H1 (cell line): ENCODE measurements around the gene SHISAL1. TPM values are rescaled to one million over a fixed set of nuclear protein-coding genes. Genes with fewer than 3 reads are reported as not detected.
"Not testable (repeated sequence)": the region's sequence is repeated elsewhere in the genome, so short reads cannot be mapped to it uniquely, and the experiment has no call there.

Experiments
- CTCF ChIA-PET: fragments of 300-600 bp; sonication (Branson Sonifier 250); formaldehyde crosslinking; loops from one replicate; lab custom pipeline; 2021; ENCODE audit not compliant: partially characterized antibody; lab: Charles Lee
- POLR2A ChIA-PET: fragments of 300-600 bp; sonication (Branson Sonifier 250); formaldehyde crosslinking; loops from one replicate; lab custom pipeline; 2021; ENCODE audit warnings: inconsistent platforms; ENCODE audit not compliant: partially characterized antibody; lab: Charles Lee
- DNase-seq, 2 experiments: peaks; one replicate each; pipeline versions ENCODE4 v3.0.0 to v3.0.0-alpha.2; 2010 to 2022; ENCODE audit warnings: low spot score in 2 of 2, low read depth in 1 of 2, mixed read lengths in 1 of 2
- FAIRE-seq: peaks from 2 replicates; lab custom pipeline; 2011; peaks lifted over from hg19 to GRCh38; lab: Jason Lieb, UNC
- H2AFZ ChIP-seq: 2 replicates; pipeline ENCODE4 v1.8.1; 2012; ENCODE audit warnings: low read length, inconsistent platforms
- H2AK5ac ChIP-seq: 2 replicates; pipeline ENCODE4 v1.6.1; 2013; ENCODE audit warnings: low read depth, low read length
- H2BK120ac ChIP-seq: replicated peaks from 2 replicates; pipeline ENCODE3; 2013; ENCODE audit warnings: low read depth, low read length, inconsistent platforms
- H2BK12ac ChIP-seq: 2 replicates; pipeline ENCODE4 v1.6.1; 2013; ENCODE audit warnings: low read depth, low read length
- H2BK15ac ChIP-seq: 2 replicates; pipeline ENCODE4 v1.6.1; 2013; ENCODE audit warnings: low read length
- H2BK20ac ChIP-seq: 2 replicates; pipeline ENCODE4 v1.6.1; 2013; ENCODE audit warnings: low read length
- H2BK5ac ChIP-seq: 2 replicates; pipeline ENCODE4 v1.6.1; 2013; ENCODE audit warnings: low read depth, low read length
- H3K14ac ChIP-seq: 2 replicates; pipeline ENCODE4 v1.6.1; 2013; ENCODE audit warnings: inconsistent platforms; ENCODE audit not compliant: insufficient read length
- H3K18ac ChIP-seq: 2 replicates; pipeline ENCODE4 v1.6.1; 2013; ENCODE audit warnings: low read length; ENCODE audit errors: extremely low read depth
- H3K23ac ChIP-seq: 2 replicates; pipeline ENCODE4 v1.6.1; 2013; ENCODE audit warnings: inconsistent platforms; ENCODE audit not compliant: insufficient read length
- H3K23me2 ChIP-seq: 2 replicates; pipeline ENCODE4 v1.6.1; 2013; ENCODE audit warnings: low read depth, low read length
- H3K27ac ChIP-seq: 2 replicates; pipeline ENCODE4 v1.6.1; 2011; ENCODE audit warnings: low read depth, low read length, inconsistent platforms
- H3K27me3 ChIP-seq, 4 experiments: replicated peaks in 1 of 4; 1 replicate in 1 of 4; 2 replicates in 3 of 4; pipeline versions ENCODE4 v1.6.1 to v1.8.1; 2011 to 2013; ENCODE audit warnings: low read length in 3 of 4, mild to moderate bottlenecking in 3 of 4, inconsistent platforms in 2 of 4, mixed read lengths in 2 of 4, moderate library complexity in 1 of 4; ENCODE audit not compliant: control insufficient read depth in 3 of 4, insufficient read depth in 3 of 4; ENCODE audit errors: extremely low read depth in 1 of 4
- H3K36me3 ChIP-seq, 4 experiments: 2 replicates each; pipeline versions ENCODE4 v1.6.1 to v1.8.1; 2011 to 2013; ENCODE audit warnings: mild to moderate bottlenecking in 4 of 4, low read length in 3 of 4, moderate library complexity in 2 of 4, control low read depth in 1 of 4, inconsistent platforms in 1 of 4; ENCODE audit not compliant: insufficient read depth in 4 of 4, control insufficient read depth in 2 of 4
- H3K4ac ChIP-seq: replicated peaks from 2 replicates; pipeline ENCODE3; 2013; ENCODE audit warnings: low read length, low read depth, mixed read lengths, inconsistent platforms; ENCODE audit not compliant: insufficient read length
- H3K4me1 ChIP-seq, 4 experiments: replicated peaks in 1 of 4; 1 replicate in 1 of 4; 2 replicates in 3 of 4; pipeline versions ENCODE4 v1.6.1 to v1.8.1; 2011 to 2013; ENCODE audit warnings: low read length in 3 of 4, inconsistent platforms in 2 of 4, mixed read lengths in 1 of 4; ENCODE audit not compliant: insufficient read depth in 4 of 4, control insufficient read depth in 3 of 4
- H3K4me2 ChIP-seq, 2 experiments: 2 replicates each; pipeline versions ENCODE4 v1.6.1 to v1.8.1; 2011 to 2013; ENCODE audit warnings: low read depth in 2 of 2, low read length in 2 of 2, control low read depth in 1 of 2, inconsistent platforms in 1 of 2, mild to moderate bottlenecking in 1 of 2; ENCODE audit not compliant: insufficient read depth in 1 of 2
- H3K4me3 ChIP-seq, 4 experiments: fragments of 200-600, 300-600 bp in 1 of 4; sonication (generic), shearing (Covaris generic), sonication (Bioruptor Twin) in 1 of 4; 2 replicates each; pipeline versions ENCODE4 v1.5.1 to v1.8.1; 2011 to 2016; ENCODE audit warnings: low read length in 4 of 4, low read depth in 3 of 4, control low read depth in 2 of 4, inconsistent platforms in 2 of 4, mild to moderate bottlenecking in 2 of 4, mixed read lengths in 1 of 4, moderate library complexity in 1 of 4; ENCODE audit not compliant: insufficient read depth in 2 of 4; ENCODE audit errors: extremely low read depth in 1 of 4
- H3K56ac ChIP-seq: replicated peaks from 2 replicates; pipeline ENCODE3; 2013; ENCODE audit warnings: low read depth, mild to moderate bottlenecking, mixed read lengths, low read length, inconsistent platforms; ENCODE audit not compliant: insufficient read length
- H3K79me1 ChIP-seq: 2 replicates; pipeline ENCODE4 v1.6.1; 2013; ENCODE audit warnings: low read depth, low read length, control low read depth
- H3K79me2 ChIP-seq, 2 experiments: 2 replicates each; pipeline versions ENCODE4 v1.6.1 to v1.8.1; 2012 to 2013; ENCODE audit warnings: low read length in 2 of 2, mild to moderate bottlenecking in 2 of 2, inconsistent platforms in 1 of 2; ENCODE audit not compliant: insufficient read depth in 2 of 2, control insufficient read depth in 1 of 2
- H3K9ac ChIP-seq, 4 experiments: replicated peaks in 1 of 4; 1 replicate in 1 of 4; 2 replicates in 3 of 4; pipeline versions ENCODE4 v1.6.1 to v1.8.1; 2011 to 2013; ENCODE audit warnings: low read depth in 3 of 4, low read length in 3 of 4, control low read depth in 2 of 4, mild to moderate bottlenecking in 2 of 4, moderate library complexity in 2 of 4, inconsistent platforms in 1 of 4; ENCODE audit errors: extremely low read depth in 1 of 4
- H3K9me3 ChIP-seq, 2 experiments: 2 replicates each; pipeline versions ENCODE4 v1.6.1 to v1.8.1; 2012 to 2013; ENCODE audit warnings: mild to moderate bottlenecking in 2 of 2, moderate library complexity in 2 of 2, control low read depth in 1 of 2, inconsistent platforms in 1 of 2, low read depth in 1 of 2, low read length in 1 of 2, mixed read lengths in 1 of 2; ENCODE audit not compliant: insufficient read depth in 2 of 2
- H4K20me1 ChIP-seq, 2 experiments: replicated peaks in 1 of 2; 2 replicates each; pipeline versions ENCODE3 to v1.8.1; 2011 to 2013; ENCODE audit warnings: inconsistent platforms in 2 of 2, low read length in 2 of 2, mild to moderate bottlenecking in 1 of 2; ENCODE audit not compliant: insufficient read depth in 2 of 2, control insufficient read depth in 1 of 2
- H4K5ac ChIP-seq: 2 replicates; pipeline ENCODE4 v1.6.1; 2013; ENCODE audit warnings: low read length, low read depth, mixed read lengths, inconsistent platforms; ENCODE audit not compliant: insufficient read length
- H4K8ac ChIP-seq: 2 replicates; pipeline ENCODE4 v1.8.0; 2013; ENCODE audit warnings: mild to moderate bottlenecking, moderate library complexity, low read length, inconsistent platforms; ENCODE audit not compliant: insufficient read depth; ENCODE audit errors: extremely low read depth
- H4K91ac ChIP-seq: replicated peaks from 2 replicates; pipeline ENCODE3; 2013; ENCODE audit warnings: low read length, mixed read lengths, inconsistent platforms; ENCODE audit not compliant: insufficient read length
- WGBS, 2 experiments: shearing (Covaris generic) in 1 of 2; methylation state at CpG; one replicate each; pipeline versions ENCODE4 v1.1.6 to v1.1.7; 2013 to 2015; ENCODE audit warnings: low lambda C conversion rate in 2 of 2, mixed read lengths in 2 of 2, inconsistent platforms in 1 of 2, low coverage in 1 of 2, missing lambda C conversion rate in 1 of 2; ENCODE audit not compliant: insufficient replicate concordance in 2 of 2, insufficient coverage in 1 of 2, insufficient read length in 1 of 2; ENCODE audit errors: extremely low coverage in 1 of 2, missing lambda C conversion rate in 1 of 2; 5-methylcytosine and 5-hydroxymethylcytosine counted together
- polyA plus RNA-seq, 7 experiments: library from polyadenylated mRNA; depleted of rRNA in 3 of 7; stranded (reverse) in 5 of 7; unstranded in 2 of 7; fragments of >200 nt in 5 of 7; fragments of 200-250 nt in 2 of 7; gene quantifications; 1 replicate in 5 of 7; 2 replicates in 1 of 7; 4 replicates in 1 of 7; pipeline versions ENCODE4 v1.2.1 to v1.2.3, GENCODE V29; 2011 to 2013; ENCODE audit warnings: missing spikeins in 2 of 7, mixed read lengths in 2 of 7
- total RNA-seq: library from RNA; stranded (reverse); fragmentation: NEBNext Ultra II Directional; extraction: Animal tissue kit (Norgen Biotek cat#: 25700); gene quantifications from 2 replicates; pipeline ENCODE4 v1.2.1, GENCODE V29; 2021

The SHISAL1 gene
- total and polyA plus RNA-seq, 2 of the 8 experiments (the other 6 are each of a cell fraction or from before 2014, with no cell fraction given) = 3.7 to 5.8 TPM

DNA sequence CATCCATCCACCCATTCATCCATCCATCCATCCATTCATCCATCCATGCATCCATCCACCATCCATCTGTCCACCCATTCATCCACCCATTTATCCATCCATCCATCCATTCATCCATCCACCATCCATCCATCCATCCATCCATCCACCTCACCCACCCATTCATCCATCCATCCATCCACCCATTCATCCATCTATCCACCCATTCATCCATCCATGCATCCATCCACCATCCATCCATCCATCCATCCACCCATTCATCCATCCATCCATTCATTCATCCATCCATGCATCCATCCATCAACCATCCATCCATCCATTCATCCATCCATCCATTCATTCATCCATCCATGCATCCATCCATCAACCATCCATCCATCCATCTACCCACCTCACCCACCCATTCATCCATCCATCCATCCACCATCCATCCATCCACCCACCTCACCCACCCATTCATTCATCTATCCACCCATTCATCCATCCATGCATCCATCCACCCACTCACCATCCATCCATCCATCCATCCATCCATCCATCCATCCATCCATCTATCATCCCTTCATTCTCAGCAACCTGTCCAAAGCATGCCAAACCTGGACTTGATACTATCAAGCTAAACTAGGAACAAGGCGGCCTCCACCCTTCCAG lies 10.5 kb upstream of the SHISAL1 start:
- H3K79me2 ChIP-seq, H3K36me3 ChIP-seq: not testable (repeated sequence)
- CTCF ChIA-PET = interaction anchor here (0.9 kb wide), 1 partner anchor 242 kb away, joined by 3 read pairs; no protein-coding TSS in a partner anchor

More for the DNA sequence above, 10.5 kb upstream of the SHISAL1 start:
- not testable (repeated sequence) for H4K5ac ChIP-seq, H2AFZ ChIP-seq, H3K9ac ChIP-seq, H3K4me3 ChIP-seq, H3K18ac ChIP-seq, H3K4ac ChIP-seq, H2BK15ac ChIP-seq, H2BK20ac ChIP-seq, H3K23me2 ChIP-seq, H3K4me2 ChIP-seq, H3K79me1 ChIP-seq, H2BK12ac ChIP-seq, H3K27ac ChIP-seq, H2BK5ac ChIP-seq, H3K56ac ChIP-seq, DNase-seq, H4K8ac ChIP-seq, H3K9me3 ChIP-seq, H4K20me1 ChIP-seq, H3K27me3 ChIP-seq, H4K91ac ChIP-seq, H3K14ac ChIP-seq, H2AK5ac ChIP-seq, H3K23ac ChIP-seq, FAIRE-seq, H2BK120ac ChIP-seq
- 85% methylated on average over 1 of the region's 1 CpG; no CpG with 5 or more reads in 1 of the 2 experiments for WGBS, 2 experiments
- POLR2A ChIA-PET = interaction anchor here (0.9 kb wide), 1 partner anchor 318 kb away, joined by 3 read pairs; no protein-coding TSS in a partner anchor
- H3K4me1 ChIP-seq = peaks cover 0 to 13% (median 8%) of the 10 kb centered on the region in 4 experiments; a peak in 6 of 7 replicates
